ENCODE data around the gene EPB41L5. TPM values are rescaled to one million over a fixed set of nuclear protein-coding genes. Genes with fewer than 3 reads are reported as not detected.
A peak's percentile ranks its signal among the peaks of the same experiment; 100 is the strongest.

Gene EPB41L5
- total and polyA plus RNA-seq, 12 donors, result 3.8 to 18.8 (median 13.1) TPM

DNA sequence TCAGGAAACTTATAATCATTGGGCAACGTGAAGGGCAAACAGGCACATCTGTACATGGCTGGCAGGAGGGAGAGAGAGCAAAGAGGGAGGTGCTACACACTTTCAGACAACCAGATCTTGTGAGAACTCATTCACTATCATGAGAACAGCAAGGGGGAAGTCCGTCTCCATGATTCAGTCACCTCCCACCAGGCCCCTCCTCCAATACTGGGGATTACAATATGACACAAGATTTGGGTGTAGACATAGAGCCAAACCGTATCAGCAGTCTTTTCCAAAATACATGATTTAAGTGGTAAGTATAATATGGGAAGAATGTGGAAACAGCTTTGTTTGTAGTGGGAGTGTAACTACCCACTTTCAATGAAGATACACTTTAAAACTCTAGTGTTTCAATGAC lies 65.0 kb downstream of the EPB41L5 start:
- Histone ChIP-seq H3K27ac (no peak overlapping the region), H3K27me3 (no peaks in the 10 kb centered on the region), H3K9me3 (peaks cover 0 to 4% (median 0%) of the 10 kb centered on the region in 11 donors), H3K36me3 (peaks cover 0 to 25% (median 0%) of the 10 kb centered on the region in 9 donors), H3K4me1 (peaks cover 0 to 4% (median 0%) of the 10 kb centered on the region in 9 donors), H3K4me3 (no peak overlapping the region)
- ATAC-seq (no peak), DNase-seq (no peak)
- intact Hi-C loops (cut with DNase I), result no loop called here
- no peak for TF ChIP-seq CTCF (IDR thresholded peaks at IDR 0.05)
- 75 to 79% methylated on average over 3 of the region's 3 CpGs for WGBS, 2 donors

DNA sequence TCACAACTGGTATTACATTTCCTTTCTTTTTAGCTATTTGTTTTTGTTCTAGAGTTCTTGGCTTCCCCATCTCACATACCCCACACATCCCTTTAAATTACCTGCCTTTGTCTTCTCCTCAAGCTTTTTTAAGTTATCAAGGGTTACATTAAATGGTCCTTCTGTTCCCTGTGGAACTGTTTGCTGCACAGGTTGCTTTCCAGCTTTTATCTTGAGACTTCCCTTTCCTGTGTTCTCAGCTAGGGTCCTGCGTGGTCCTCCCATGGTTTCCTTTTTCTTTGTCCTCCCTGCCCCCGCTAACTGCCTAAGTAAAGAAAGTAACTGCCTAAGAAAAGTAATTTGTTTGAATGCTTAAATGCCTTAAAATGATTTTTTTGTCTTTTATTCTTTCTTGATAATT lies 66.8 kb downstream of the EPB41L5 start:
- no peak for TF ChIP-seq CTCF (IDR thresholded peaks at IDR 0.05)

GRCh38 chr2:120091436-120091835 lies 78.6 kb downstream of the EPB41L5 start:
- Histone ChIP-seq H3K4me1 (no peaks in the 10 kb centered on the region), H3K27ac (no peak overlapping the region), H3K36me3 (peaks cover 0 to 77% (median 14%) of the 10 kb centered on the region in 9 donors), H3K9me3 (no peaks in the 10 kb centered on the region), H3K4me3 (no peak overlapping the region), H3K27me3 (no peaks in the 10 kb centered on the region)
- 95 to 98% methylated on average over 3 of the region's 3 CpGs for WGBS, 2 donors
- no peak for TF ChIP-seq CTCF (IDR thresholded peaks at IDR 0.05)
- DNase-seq (no peak), ATAC-seq (no peak)
- intact Hi-C loops (cut with DNase I), result no loop called here

More for the DNA sequence above, 66.8 kb downstream of the EPB41L5 start:
- ATAC-seq (peak in 2 of 8 donors; percentile 35 to 58), DNase-seq (no peak)
- Histone ChIP-seq H3K9me3 (peaks cover 0 to 4% (median 0%) of the 10 kb centered on the region in 11 donors), H3K36me3 (peaks cover 0 to 24% (median 0%) of the 10 kb centered on the region in 9 donors), H3K27ac (no peak overlapping the region), H3K27me3 (no peaks in the 10 kb centered on the region), H3K4me1 (peaks cover 0 to 4% (median 0%) of the 10 kb centered on the region in 9 donors), H3K4me3 (no peak overlapping the region)
- intact Hi-C loops (cut with DNase I), result no loop called here
- 73 to 74% methylated on average over 2 of the region's 2 CpGs for WGBS, 2 donors

DNA sequence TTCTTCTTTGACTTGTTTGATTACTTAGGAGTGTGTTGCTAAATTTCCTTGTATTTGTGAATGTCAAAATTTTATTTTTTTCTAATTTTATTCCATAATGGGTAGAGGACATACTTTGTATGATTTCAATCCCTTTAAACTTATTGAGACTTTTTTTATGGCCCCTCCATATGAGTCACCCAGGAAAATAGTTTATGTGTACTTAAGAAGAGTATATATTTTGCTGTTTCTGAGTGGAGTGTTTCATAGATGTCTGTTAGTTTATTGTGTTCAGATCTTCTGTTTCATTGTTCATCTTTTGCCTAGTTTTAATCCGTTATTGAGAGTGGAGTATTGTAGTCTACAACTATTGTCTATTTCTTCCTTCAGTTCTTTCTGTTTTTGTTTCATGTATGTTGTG lies 81.9 kb downstream of the EPB41L5 start:
- Histone ChIP-seq H3K9me3 (no peaks in the 10 kb centered on the region), H3K27me3 (no peaks in the 10 kb centered on the region), H3K4me3 (no peak overlapping the region), H3K4me1 (no peaks in the 10 kb centered on the region), H3K27ac (no peak overlapping the region), H3K36me3 (peaks cover 0 to 63% (median 0%) of the 10 kb centered on the region in 9 donors)
- no peak for DNase-seq
- no peak for TF ChIP-seq CTCF (IDR thresholded peaks at IDR 0.05)
- intact Hi-C loops (cut with DNase I), result no loop called here
- WGBS, 2 donors, result 93 to 98% methylated on average over 1 of the region's 1 CpG
- ATAC-seq, result no peak

Data from heart right ventricle (tissue), 16 donors.